GM21447 (cell line): Measurements from ENCODE around the gene ROR1.

ENCODE experiments used
- ATAC-seq: cut with Tn5 transposase; IDR thresholded peaks from one replicate; pipeline ENCODE4 v1.9.1; 2021; ENCODE audit not compliant: unreplicated experiment

The ROR1 gene

GRCh38 chr1:63877816-63878215, 104.0 kb downstream of the ROR1 start:
- ATAC-seq: no peak

- ATAC-seq: no peak
These were observed 105.1 kb downstream of the ROR1 start for GRCh38 chr1:63878932-63879331.

GRCh38 chr1:63880958-63881576, 107.2 kb downstream of the ROR1 start:
- ATAC-seq: no peak

GRCh38 chr1:63882048-63882704, 108.4 kb downstream of the ROR1 start:
- ATAC-seq: no peak

- no peak for ATAC-seq
These were observed 109.8 kb downstream of the ROR1 start for GRCh38 chr1:63883494-63884235.

- ATAC-seq: no peak
These were observed 110.7 kb downstream of the ROR1 start for GRCh38 chr1:63884486-63884885.

GRCh38 chr1:63885899-63886298, 112.1 kb downstream of the ROR1 start:
- ATAC-seq: no peak

GRCh38 chr1:63886340-63886739, 112.5 kb downstream of the ROR1 start:
- ATAC-seq: no peak

GRCh38 chr1:63887809-63888208, 114.0 kb downstream of the ROR1 start:
- no peak for ATAC-seq

- no peak for ATAC-seq
These were observed 115.2 kb downstream of the ROR1 start for GRCh38 chr1:63888984-63889383.

GRCh38 chr1:63890468-63890867, 116.7 kb downstream of the ROR1 start:
- ATAC-seq: no peak

GRCh38 chr1:63891060-63891690, 117.4 kb downstream of the ROR1 start:
- ATAC-seq: no peak

- peak; percentile 98 for ATAC-seq
These were observed 119.0 kb downstream of the ROR1 start for GRCh38 chr1:63892632-63893395.

- ATAC-seq: no peak
These were observed 120.2 kb downstream of the ROR1 start for GRCh38 chr1:63893976-63894375.

GRCh38 chr1:63894627-63895265, 120.9 kb downstream of the ROR1 start:
- no peak for ATAC-seq

GRCh38 chr1:63896755-63897154, 122.9 kb downstream of the ROR1 start:
- no peak for ATAC-seq

GRCh38 chr1:63898428-63899196, 124.8 kb downstream of the ROR1 start:
- ATAC-seq: no peak

- ATAC-seq: no peak
These were observed 127.3 kb downstream of the ROR1 start for GRCh38 chr1:63901094-63901493.

GRCh38 chr1:63902844-63903589, 129.2 kb downstream of the ROR1 start:
- ATAC-seq: no peak
